HG02884 (cell line): Measurements from ENCODE around the gene VAMP5.
A peak's percentile ranks its signal among the peaks of the same experiment; 100 is the strongest.
"Not testable (repeated sequence)": the region's sequence is repeated elsewhere in the genome, so short reads cannot be mapped to it uniquely, and the experiment has no call there.

Experiments used
- ATAC-seq: cut with Tn5 transposase; IDR thresholded peaks from one replicate; pipeline ENCODE4 v1.9.1; 2021; ENCODE audit warnings: mild to moderate bottlenecking, moderate library complexity; ENCODE audit not compliant: unreplicated experiment

The VAMP5 gene

GRCh38 chr2:85582492-85582891, 1.7 kb upstream of the VAMP5 start:
- ATAC-seq, result no peak

- ATAC-seq, result peak; percentile 12
These were observed 421 bp upstream of the VAMP5 start for GRCh38 chr2:85583667-85584353.

GRCh38 chr2:85584857-85585780, 888 bp downstream of the VAMP5 start:
- peak; percentile 49 for ATAC-seq

- ATAC-seq, result no peak
These were observed 1.5 kb downstream of the VAMP5 start for GRCh38 chr2:85585781-85586105.

- ATAC-seq, result no peak
These were observed 4.0 kb downstream of the VAMP5 start for GRCh38 chr2:85588236-85588635.

- no peak for ATAC-seq
These were observed 4.4 kb downstream of the VAMP5 start for GRCh38 chr2:85588645-85589044.

- ATAC-seq, result no peak
These were observed 5.0 kb downstream of the VAMP5 start for GRCh38 chr2:85589181-85589580.

- ATAC-seq, result no peak
These were observed 6.0 kb downstream of the VAMP5 start for GRCh38 chr2:85589982-85590791.

- no peak for ATAC-seq
These were observed 6.7 kb downstream of the VAMP5 start for GRCh38 chr2:85590950-85591349.

GRCh38 chr2:85591563-85591962, 7.3 kb downstream of the VAMP5 start:
- no peak for ATAC-seq

GRCh38 chr2:85592299-85592698, 8.1 kb downstream of the VAMP5 start:
- ATAC-seq, result not testable (repeated sequence)

GRCh38 chr2:85593023-85593422, 8.8 kb downstream of the VAMP5 start:
- no peak for ATAC-seq

- ATAC-seq, result no peak
These were observed 10.6 kb downstream of the VAMP5 start for GRCh38 chr2:85594715-85595300.

- ATAC-seq, result peak; percentile 100
These were observed 11.2 kb downstream of the VAMP5 start, which contains the start of gene RNF181 for GRCh38 chr2:85595301-85596025. RNF181 (plus strand) TSS chr2:85595745; CDS start chr2:85595764, 19 bp downstream.

GRCh38 chr2:85596026-85596333, 11.7 kb downstream of the VAMP5 start:
- no peak for ATAC-seq

GRCh38 chr2:85596486-85597143, 12.4 kb downstream of the VAMP5 start:
- ATAC-seq, result no peak

GRCh38 chr2:85597241-85597640, 13.0 kb downstream of the VAMP5 start:
- no peak for ATAC-seq

GRCh38 chr2:85598594-85599340, 14.5 kb downstream of the VAMP5 start:
- no peak for ATAC-seq
